Esophagus muscularis mucosa (tissue), 4 donors: ENCODE measurements around the gene TMEM150C. TPM values are rescaled to one million over a fixed set of nuclear protein-coding genes. Genes with fewer than 3 reads are reported as not detected.
"Not testable (repeated sequence)": the region's sequence is repeated elsewhere in the genome, so short reads cannot be mapped to it uniquely, and the experiment has no call there.

ENCODE experiments used
- DNase-seq: peaks from one replicate; pipeline ENCODE4 v3.0.0-alpha.2; 2017; ENCODE audit errors: extremely low spot score
- H3K27ac ChIP-seq, 4 donors: fragments of 200-600 bp; sonication (generic); replicated peaks in 1 of 4; 1 replicate in 3 of 4; 2 replicates in 1 of 4; pipeline ENCODE4 v1.5.1; 2016 to 2019; ENCODE audit warnings: mild to moderate bottlenecking in 1 of 4
- H3K27me3 ChIP-seq, 4 donors: fragments of 200-600 bp; sonication (generic); one replicate each; pipeline versions ENCODE4 v1.5.1 to v1.6.0; 2016 to 2019
- H3K36me3 ChIP-seq, 4 donors: fragments of 200-600 bp; sonication (generic); one replicate each; pipeline ENCODE4 v1.5.1; 2016 to 2019
- H3K4me1 ChIP-seq, 4 donors: fragments of 200-600 bp; sonication (generic); one replicate each; pipeline ENCODE4 v1.5.1; 2016 to 2019
- H3K4me3 ChIP-seq, 4 donors: fragments of 200-600 bp; sonication (generic); 1 replicate in 2 of 4; 2 replicates in 2 of 4; pipeline ENCODE4 v1.5.1; 2016 to 2019; ENCODE audit warnings: mild to moderate bottlenecking in 4 of 4, moderate library complexity in 1 of 4
- H3K9me3 ChIP-seq, 4 donors: fragments of 200-600 bp; sonication (generic); 1 replicate in 3 of 4; 2 replicates in 1 of 4; pipeline ENCODE4 v1.5.1; 2016 to 2019
- EP300 ChIP-seq: sonication (generic); formaldehyde crosslinking; IDR thresholded peaks from one replicate; pipeline ENCODE4 v1.6.1; 2017; ENCODE audit warnings: antibody characterized with exemption
- POLR2A ChIP-seq: fragments of 450-650 bp; IDR thresholded peaks from one replicate; pipeline ENCODE4 v1.6.1; 2017; ENCODE audit warnings: antibody characterized with exemption, moderate library complexity, mild to moderate bottlenecking, low read depth
- POLR2AphosphoS5 ChIP-seq, 2 donors: sonication (generic); formaldehyde crosslinking; IDR thresholded peaks; one replicate each; pipeline ENCODE4 v1.6.1; 2017; ENCODE audit warnings: antibody characterized with exemption in 2 of 2
- WGBS: methylation state at CpG from one replicate; pipeline ENCODE4 v1.1.5; 2018; 5-methylcytosine and 5-hydroxymethylcytosine counted together
- intact Hi-C: fragments of 100-400 bp; cut with DNase I; formaldehyde crosslinking; loops from one replicate; pipeline ENCODE4 v1.15.1; 2023
- total RNA-seq, 4 donors: library from RNA; depleted of rRNA; stranded (reverse); fragments of >200 nt; gene quantifications; one replicate each; pipeline versions ENCODE4 v1.1.0 to v1.2.1, GENCODE V29; 2016
- TF ChIP-seq, protein P1 (sequence below), 3 experiments: fragments of 200-600 bp in 2 of 3; fragments of 450-650 bp in 1 of 3; sonication (generic) in 2 of 3; IDR thresholded peaks; one replicate each; pipeline ENCODE4 v1.5.1; 2017 to 2019; ENCODE audit warnings: antibody characterized with exemption in 3 of 3, mild to moderate bottlenecking in 2 of 3, moderate library complexity in 1 of 3

Gene TMEM150C
- total RNA-seq, 4 donors from 2014 or later, result 3.3 to 8.3 (median 5.6) TPM

DNA sequence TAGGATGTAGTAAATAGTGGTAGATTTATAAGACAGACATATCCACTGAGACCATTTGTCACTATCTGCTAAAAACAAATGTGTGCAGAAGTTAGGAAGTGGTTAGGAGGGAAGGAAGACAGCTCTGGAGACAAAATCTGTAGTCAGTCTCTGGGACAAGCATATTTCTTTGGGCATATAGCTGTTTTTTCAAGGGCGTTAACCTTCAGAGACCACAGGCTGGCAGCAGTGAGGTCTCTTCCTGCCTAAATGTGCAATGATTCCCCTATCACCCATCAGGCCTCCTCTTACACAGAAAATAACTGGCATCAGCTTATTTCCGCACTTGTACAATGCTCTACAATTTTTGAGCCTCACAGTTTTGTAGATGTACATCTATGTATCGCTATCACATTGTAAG is 6.5 kb downstream of the TMEM150C start:
- TF ChIP-seq, protein P1, sequence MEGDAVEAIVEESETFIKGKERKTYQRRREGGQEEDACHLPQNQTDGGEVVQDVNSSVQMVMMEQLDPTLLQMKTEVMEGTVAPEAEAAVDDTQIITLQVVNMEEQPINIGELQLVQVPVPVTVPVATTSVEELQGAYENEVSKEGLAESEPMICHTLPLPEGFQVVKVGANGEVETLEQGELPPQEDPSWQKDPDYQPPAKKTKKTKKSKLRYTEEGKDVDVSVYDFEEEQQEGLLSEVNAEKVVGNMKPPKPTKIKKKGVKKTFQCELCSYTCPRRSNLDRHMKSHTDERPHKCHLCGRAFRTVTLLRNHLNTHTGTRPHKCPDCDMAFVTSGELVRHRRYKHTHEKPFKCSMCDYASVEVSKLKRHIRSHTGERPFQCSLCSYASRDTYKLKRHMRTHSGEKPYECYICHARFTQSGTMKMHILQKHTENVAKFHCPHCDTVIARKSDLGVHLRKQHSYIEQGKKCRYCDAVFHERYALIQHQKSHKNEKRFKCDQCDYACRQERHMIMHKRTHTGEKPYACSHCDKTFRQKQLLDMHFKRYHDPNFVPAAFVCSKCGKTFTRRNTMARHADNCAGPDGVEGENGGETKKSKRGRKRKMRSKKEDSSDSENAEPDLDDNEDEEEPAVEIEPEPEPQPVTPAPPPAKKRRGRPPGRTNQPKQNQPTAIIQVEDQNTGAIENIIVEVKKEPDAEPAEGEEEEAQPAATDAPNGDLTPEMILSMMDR (IDR thresholded peaks at IDR 0.05), result no peak
- TF ChIP-seq POLR2A (no peak), POLR2AphosphoS5 (IDR thresholded peaks at IDR 0.05) (no peak), EP300 (no peak)
- no peak overlapping the region for H3K4me3 ChIP-seq
- peaks cover 0 to 10% (median 0%) of the 10 kb centered on the region in 4 donors for H3K27me3 ChIP-seq
- no peak for DNase-seq
- H3K9me3 ChIP-seq, result no peaks in the 10 kb centered on the region
- 85% methylated on average over 3 of the region's 3 CpGs for WGBS
- no peaks in the 10 kb centered on the region for H3K36me3 ChIP-seq
- no peaks in the 10 kb centered on the region for H3K4me1 ChIP-seq
- no peak overlapping the region for H3K27ac ChIP-seq
- intact Hi-C loops, result no loop called here

DNA sequence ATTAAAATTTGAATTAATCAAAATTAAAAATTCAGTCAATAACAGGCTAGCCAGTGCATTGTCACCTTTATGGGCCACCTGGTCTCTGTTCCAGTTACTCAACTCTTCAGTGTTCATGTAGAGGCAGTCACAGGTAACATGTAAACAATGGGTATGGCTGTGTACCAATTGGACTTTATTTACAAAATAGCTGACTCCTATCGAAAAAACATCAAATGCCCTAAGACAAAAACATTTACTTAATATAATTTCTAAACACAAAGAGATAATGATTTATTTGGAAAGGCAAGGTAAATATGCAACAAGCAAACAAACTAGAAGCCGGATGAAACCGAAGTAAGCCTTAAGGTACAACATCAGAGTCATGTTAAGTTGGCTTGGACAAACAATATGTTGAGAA is 8.8 kb downstream of the TMEM150C start:
- no peaks in the 10 kb centered on the region for H3K4me1 ChIP-seq
- WGBS, result 91% methylated on average over 3 of the region's 3 CpGs
- TF ChIP-seq EP300, result no peak

DNA sequence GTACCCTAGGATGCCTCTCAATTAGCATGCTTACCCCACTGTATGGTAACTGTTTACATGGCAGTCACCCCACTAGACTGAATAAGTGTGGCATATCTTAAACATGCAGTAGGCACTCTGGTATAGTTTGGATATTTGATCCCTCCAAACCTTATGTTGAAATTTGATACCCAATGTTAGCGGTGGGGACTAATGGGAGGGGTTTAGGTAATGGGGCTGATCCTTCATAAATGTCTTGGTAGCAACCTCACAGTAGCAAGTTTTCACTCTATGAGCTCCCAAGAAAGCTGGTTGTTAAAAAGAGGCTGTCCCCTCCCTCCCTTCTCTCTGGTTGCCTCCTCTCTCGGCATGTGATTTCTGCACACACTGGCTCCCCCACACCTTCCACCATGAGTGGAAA is 10.1 kb downstream of the TMEM150C start:
- no peaks in the 10 kb centered on the region for H3K9me3 ChIP-seq
- WGBS, result 94% methylated on average over 2 of the region's 2 CpGs
- H3K36me3 ChIP-seq, result no peaks in the 10 kb centered on the region
- H3K4me1 ChIP-seq, result no peaks in the 10 kb centered on the region
- TF ChIP-seq, protein P1 (IDR thresholded peaks at IDR 0.05), result no peak
- TF ChIP-seq POLR2A, result no peak
- TF ChIP-seq POLR2AphosphoS5 (IDR thresholded peaks at IDR 0.05), result no peak
- no peak for TF ChIP-seq EP300
- intact Hi-C loops, result no loop called here
- no peak overlapping the region for H3K4me3 ChIP-seq
- no peaks in the 10 kb centered on the region for H3K27me3 ChIP-seq
- H3K27ac ChIP-seq, result no peak overlapping the region
- DNase-seq, result no peak

More for the DNA sequence above, 8.8 kb downstream of the TMEM150C start:
- H3K36me3 ChIP-seq, result no peaks in the 10 kb centered on the region
- no peak overlapping the region for H3K4me3 ChIP-seq
- H3K9me3 ChIP-seq, result no peaks in the 10 kb centered on the region
- H3K27me3 ChIP-seq, result no peaks in the 10 kb centered on the region
- intact Hi-C loops, result no loop called here
- DNase-seq, result no peak
- no peak overlapping the region for H3K27ac ChIP-seq

DNA sequence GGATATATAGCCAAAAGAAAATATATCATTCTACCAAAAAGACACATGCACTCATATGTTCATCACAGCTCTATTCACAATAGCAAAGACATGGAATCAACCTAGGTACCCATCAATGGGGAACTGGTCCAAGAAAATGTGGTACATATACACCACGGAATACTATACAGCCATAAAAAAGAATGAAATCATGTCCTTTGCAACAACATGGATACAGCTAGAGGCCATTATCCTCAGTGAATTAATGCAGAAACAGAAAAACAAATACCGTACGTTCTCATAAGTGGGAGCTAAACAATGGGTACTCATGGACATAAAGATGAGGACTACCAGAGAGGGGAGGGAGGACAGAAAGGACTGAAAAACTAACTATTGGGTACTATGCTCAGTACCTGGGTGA is 13.9 kb downstream of the TMEM150C start:
- H3K27ac ChIP-seq, H3K4me1 ChIP-seq, H3K4me3 ChIP-seq, intact Hi-C loops, H3K27me3 ChIP-seq, DNase-seq, H3K36me3 ChIP-seq, H3K9me3 ChIP-seq: not testable (repeated sequence)
- 100% methylated on average over 3 of the region's 3 CpGs for WGBS

DNA sequence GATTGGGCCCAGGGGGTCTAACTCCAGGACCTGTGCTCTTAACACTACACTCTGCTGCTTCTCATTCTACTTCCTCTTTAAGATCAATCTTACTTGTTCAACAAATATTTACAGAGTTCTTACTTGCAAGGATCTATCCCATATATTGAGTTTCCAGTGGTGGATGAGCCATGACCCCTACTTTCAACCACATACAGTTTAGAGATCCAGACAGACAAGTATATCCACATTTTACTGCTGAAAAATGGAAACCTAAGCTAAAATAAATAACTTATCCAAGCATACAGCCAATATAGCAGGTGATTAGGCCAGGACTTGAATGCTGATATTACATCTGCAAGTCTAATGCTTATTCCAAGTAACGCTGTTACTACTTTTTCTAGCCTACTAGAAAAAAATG is 18.7 kb downstream of the TMEM150C start:
- 100% methylated on average over 1 of the region's 1 CpG for WGBS

DNA sequence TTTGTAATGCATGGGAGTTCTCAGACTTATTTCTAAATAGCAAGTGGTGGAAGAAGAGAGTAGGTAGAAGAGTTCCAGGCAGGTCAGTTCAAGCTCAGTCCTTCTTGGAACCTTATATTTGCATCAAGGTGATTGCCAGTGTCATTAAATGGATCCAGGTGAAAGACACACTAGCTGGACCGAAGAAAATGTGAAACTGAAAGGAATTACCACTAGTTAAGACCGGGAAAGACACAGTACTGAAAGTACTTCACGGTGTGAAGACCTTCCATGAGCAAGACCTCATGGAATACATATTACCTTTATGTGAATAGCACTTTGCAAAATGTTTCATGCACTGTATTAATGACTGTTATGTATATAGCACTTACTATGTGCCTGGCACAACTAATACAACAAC is 19.1 kb downstream of the TMEM150C start:
- no peak overlapping the region for H3K27ac ChIP-seq
- no peaks in the 10 kb centered on the region for H3K4me1 ChIP-seq
- H3K36me3 ChIP-seq, result no peaks in the 10 kb centered on the region
- no peak for DNase-seq
- no peak for TF ChIP-seq EP300
- TF ChIP-seq, protein P1 (IDR thresholded peaks at IDR 0.05), result no peak
- no peak for TF ChIP-seq POLR2A
- TF ChIP-seq POLR2AphosphoS5 (IDR thresholded peaks at IDR 0.05), result no peak
- H3K4me3 ChIP-seq, result no peak overlapping the region
- intact Hi-C loops, result no loop called here
- no peaks in the 10 kb centered on the region for H3K27me3 ChIP-seq
- no peaks in the 10 kb centered on the region for H3K9me3 ChIP-seq
- WGBS, result 93% methylated on average over 3 of the region's 3 CpGs

More for the DNA sequence above, 18.7 kb downstream of the TMEM150C start:
- H3K36me3 ChIP-seq, result no peaks in the 10 kb centered on the region
- TF ChIP-seq EP300 (no peak), POLR2A (no peak), POLR2AphosphoS5 (IDR thresholded peaks at IDR 0.05) (no peak)
- TF ChIP-seq, protein P1 (IDR thresholded peaks at IDR 0.05), result no peak
- H3K9me3 ChIP-seq, result no peaks in the 10 kb centered on the region
- no peaks in the 10 kb centered on the region for H3K27me3 ChIP-seq
- intact Hi-C loops, result no loop called here
- no peaks in the 10 kb centered on the region for H3K4me1 ChIP-seq
- no peak overlapping the region for H3K27ac ChIP-seq
- no peak overlapping the region for H3K4me3 ChIP-seq
- DNase-seq, result no peak
